22Rv1 (cell line): ENCODE results near the gene KIFC3.

Experiments
- H3K27ac ChIP-seq: fragments of 450-650 bp; 2 replicates; pipeline ENCODE4 v1.5.1; 2017
- ZFX ChIP-seq: fragments of 450-650 bp; IDR thresholded peaks from 2 replicates; pipeline ENCODE4 v1.6.1; 2017; ENCODE audit warnings: antibody characterized with exemption, borderline replicate concordance
- TF ChIP-seq, protein P1 (sequence below): fragments of 450-650 bp; IDR thresholded peaks from 2 replicates; pipeline ENCODE4 v1.5.1; 2017; ENCODE audit warnings: mild to moderate bottlenecking

Gene KIFC3

DNA sequence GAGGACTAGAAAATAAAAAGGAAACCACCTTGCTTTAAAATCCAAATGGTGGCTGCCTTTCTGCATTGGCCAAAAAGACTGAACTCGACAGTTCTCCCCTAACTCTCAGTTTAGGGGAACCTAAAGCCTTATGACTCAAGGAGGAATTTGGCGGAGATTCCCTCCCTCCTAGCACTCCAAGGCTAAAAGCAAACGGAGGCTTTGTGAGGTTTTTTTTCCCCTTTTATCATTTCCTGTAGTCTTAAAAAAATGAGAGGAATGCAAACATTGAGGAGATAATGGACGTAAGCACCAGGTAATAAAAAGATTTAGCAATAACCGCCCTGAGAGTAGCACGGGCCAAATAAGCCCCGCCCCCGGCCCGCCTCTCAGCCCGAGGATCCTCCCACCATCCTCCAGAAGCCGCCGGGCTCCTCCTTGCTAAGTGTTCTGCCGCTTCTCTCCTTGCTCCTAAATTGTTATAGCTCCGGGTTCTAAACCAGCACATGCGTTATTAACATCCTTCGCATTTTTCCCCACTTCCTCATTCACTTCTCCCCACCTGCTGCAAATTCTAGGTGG is 5.8 kb upstream of the KIFC3 start:
- no peak overlapping the region for H3K27ac ChIP-seq
- TF ChIP-seq, protein P1, sequence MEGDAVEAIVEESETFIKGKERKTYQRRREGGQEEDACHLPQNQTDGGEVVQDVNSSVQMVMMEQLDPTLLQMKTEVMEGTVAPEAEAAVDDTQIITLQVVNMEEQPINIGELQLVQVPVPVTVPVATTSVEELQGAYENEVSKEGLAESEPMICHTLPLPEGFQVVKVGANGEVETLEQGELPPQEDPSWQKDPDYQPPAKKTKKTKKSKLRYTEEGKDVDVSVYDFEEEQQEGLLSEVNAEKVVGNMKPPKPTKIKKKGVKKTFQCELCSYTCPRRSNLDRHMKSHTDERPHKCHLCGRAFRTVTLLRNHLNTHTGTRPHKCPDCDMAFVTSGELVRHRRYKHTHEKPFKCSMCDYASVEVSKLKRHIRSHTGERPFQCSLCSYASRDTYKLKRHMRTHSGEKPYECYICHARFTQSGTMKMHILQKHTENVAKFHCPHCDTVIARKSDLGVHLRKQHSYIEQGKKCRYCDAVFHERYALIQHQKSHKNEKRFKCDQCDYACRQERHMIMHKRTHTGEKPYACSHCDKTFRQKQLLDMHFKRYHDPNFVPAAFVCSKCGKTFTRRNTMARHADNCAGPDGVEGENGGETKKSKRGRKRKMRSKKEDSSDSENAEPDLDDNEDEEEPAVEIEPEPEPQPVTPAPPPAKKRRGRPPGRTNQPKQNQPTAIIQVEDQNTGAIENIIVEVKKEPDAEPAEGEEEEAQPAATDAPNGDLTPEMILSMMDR, result no peak
- TF ChIP-seq ZFX, result no peak

GRCh38 chr16:57807252-57807967 is 5.1 kb upstream of the KIFC3 start:
- TF ChIP-seq ZFX, result no peak
- TF ChIP-seq, protein P1, result no peak
- no peak overlapping the region for H3K27ac ChIP-seq

- TF ChIP-seq, protein P1, result no peak
- TF ChIP-seq ZFX, result no peak
- no peak overlapping the region for H3K27ac ChIP-seq
These were observed 2.9 kb upstream of the KIFC3 start for GRCh38 chr16:57805176-57805575.

DNA sequence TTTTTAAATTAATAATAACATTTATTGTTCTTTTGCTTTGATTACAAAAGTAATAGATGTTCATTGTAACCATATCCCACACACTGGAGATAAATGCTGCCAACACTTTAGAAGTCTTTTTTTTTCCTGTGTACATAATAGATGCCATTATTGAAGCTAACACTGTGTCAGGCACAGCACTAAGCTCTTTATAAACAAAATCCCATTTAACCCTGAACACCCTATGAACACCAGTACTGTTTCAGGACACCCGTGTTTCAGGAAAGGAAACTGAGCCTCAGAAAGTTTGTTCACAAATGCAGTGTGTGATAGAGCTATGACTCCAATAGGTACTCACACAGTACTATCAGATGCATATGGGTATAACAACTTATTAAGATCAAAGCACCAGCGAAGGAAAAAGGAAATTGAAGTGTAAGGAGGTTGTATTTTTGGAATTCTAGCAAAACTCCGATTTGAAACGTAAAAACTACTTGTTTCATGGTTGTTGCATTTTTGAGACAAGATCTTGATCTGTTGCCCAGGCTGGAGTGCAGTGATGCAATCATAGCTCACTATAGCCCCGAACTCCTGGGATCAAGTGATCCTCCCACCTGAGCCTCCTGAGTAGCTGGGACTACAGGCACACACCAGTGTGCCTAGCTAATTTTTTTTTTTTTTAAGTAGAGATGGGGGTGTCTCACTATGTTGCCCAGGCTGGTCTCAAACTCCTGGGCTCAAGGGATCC is 2.0 kb upstream of the KIFC3 start:
- no peak overlapping the region for H3K27ac ChIP-seq
- TF ChIP-seq ZFX, result no peak
- TF ChIP-seq, protein P1, result no peak

DNA sequence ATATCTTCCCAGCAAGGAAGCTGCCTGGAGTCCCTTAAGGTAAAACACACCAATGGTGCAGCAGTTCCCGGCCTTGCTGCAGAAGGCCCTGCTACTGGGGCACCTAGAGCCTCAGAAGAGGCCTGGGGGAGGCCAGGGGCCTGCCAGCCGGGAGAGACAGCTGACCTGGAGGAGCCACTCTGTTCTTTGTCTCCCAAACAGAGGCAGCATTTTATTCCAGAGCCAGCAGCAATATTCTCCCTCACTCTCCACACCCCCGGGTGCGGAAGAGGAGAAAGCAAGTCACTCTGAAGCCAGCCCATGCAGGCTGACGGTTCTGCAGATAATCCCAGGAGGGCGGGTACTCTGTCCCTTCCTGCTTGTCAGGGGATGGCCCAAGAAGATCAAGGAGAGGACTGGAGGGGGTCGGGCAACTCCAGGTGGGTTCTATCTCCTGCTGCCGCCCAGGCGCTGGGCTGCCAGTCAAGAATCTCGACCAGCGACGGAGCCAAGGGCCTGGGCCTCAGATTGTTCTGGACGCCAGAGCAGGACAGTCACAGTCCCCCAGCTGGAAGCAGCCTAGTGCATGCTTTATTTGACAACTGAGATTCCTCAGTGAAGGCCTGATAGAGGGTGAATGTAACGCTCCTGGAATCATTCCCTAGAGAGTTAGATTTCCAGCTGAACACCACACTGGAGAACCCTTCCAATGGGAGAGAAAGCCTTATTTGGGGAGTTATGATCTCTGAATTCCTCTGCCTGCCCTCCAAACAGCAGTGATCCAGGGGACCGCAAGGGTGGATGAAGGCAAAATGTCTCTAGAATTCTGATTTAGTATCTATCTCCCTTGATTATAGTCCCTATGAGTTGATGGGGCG is 1.1 kb upstream of the KIFC3 start:
- H3K27ac ChIP-seq, result no peak overlapping the region
- no peak for TF ChIP-seq ZFX
- TF ChIP-seq, protein P1, result no peak

- H3K27ac ChIP-seq, result no peak overlapping the region
- TF ChIP-seq, protein P1, result no peak
- no peak for TF ChIP-seq ZFX
These were observed 416 bp downstream of the KIFC3 start for GRCh38 chr16:57801809-57802340.
